ENCODE measurements around the gene MRPL55.

The MRPL55 gene

GRCh38 chr1:228081578-228082213 lies 27.4 kb downstream of the MRPL55 start:
- Mint-ChIP-seq H3K9me3 (no peaks in the 10 kb centered on the region), H3K4me3 (peak overlapping the region; percentile 94), H3K4me1 (peaks cover 72% of the 10 kb centered on the region), H3K27ac (peak overlapping the region; percentile 93), H3K27me3 (no peaks in the 10 kb centered on the region), H3K36me3 (no peaks in the 10 kb centered on the region)
- peak; percentile 48 for ATAC-seq

- Mint-ChIP-seq H3K9me3 (no peaks in the 10 kb centered on the region), H3K4me3 (peak overlapping the region; percentile 94), H3K36me3 (no peaks in the 10 kb centered on the region), H3K27ac (peak overlapping the region; percentile 93), H3K27me3 (no peaks in the 10 kb centered on the region), H3K4me1 (peaks cover 67% of the 10 kb centered on the region)
- no peak for ATAC-seq
These were observed 28.0 kb downstream of the MRPL55 start for GRCh38 chr1:228081144-228081543.

- Mint-ChIP-seq H3K4me1 (peaks cover 53% of the 10 kb centered on the region), H3K4me3 (no peak overlapping the region), H3K36me3 (no peaks in the 10 kb centered on the region), H3K27ac (no peak overlapping the region), H3K27me3 (no peaks in the 10 kb centered on the region), H3K9me3 (no peaks in the 10 kb centered on the region)
- no peak for ATAC-seq
These were observed 29.4 kb downstream of the MRPL55 start for GRCh38 chr1:228079601-228080263.

GRCh38 chr1:228079013-228079412 lies 30.1 kb downstream of the MRPL55 start:
- no peaks in the 10 kb centered on the region for H3K9me3 Mint-ChIP-seq
- no peak overlapping the region for H3K27ac Mint-ChIP-seq
- H3K4me1 Mint-ChIP-seq, result peaks cover 50% of the 10 kb centered on the region
- H3K27me3 Mint-ChIP-seq, result no peaks in the 10 kb centered on the region
- no peak overlapping the region for H3K4me3 Mint-ChIP-seq
- H3K36me3 Mint-ChIP-seq, result no peaks in the 10 kb centered on the region
- no peak for ATAC-seq

- H3K27me3 Mint-ChIP-seq, result no peaks in the 10 kb centered on the region
These were observed 31.4 kb downstream of the MRPL55 start for GRCh38 chr1:228077565-228078330.

GRCh38 chr1:228076796-228077430 lies 32.2 kb downstream of the MRPL55 start:
- H3K36me3 Mint-ChIP-seq, result no peaks in the 10 kb centered on the region
- ATAC-seq, result no peak
- no peak overlapping the region for H3K4me3 Mint-ChIP-seq
- no peak overlapping the region for H3K27ac Mint-ChIP-seq
- H3K27me3 Mint-ChIP-seq, result no peaks in the 10 kb centered on the region
- H3K4me1 Mint-ChIP-seq, result peaks cover 56% of the 10 kb centered on the region
- H3K9me3 Mint-ChIP-seq, result no peaks in the 10 kb centered on the region

More at GRCh38 chr1:228077565-228078330, 31.4 kb downstream of the MRPL55 start:
- no peaks in the 10 kb centered on the region for H3K36me3 Mint-ChIP-seq
- ATAC-seq, result no peak
- no peaks in the 10 kb centered on the region for H3K9me3 Mint-ChIP-seq
- peaks cover 52% of the 10 kb centered on the region for H3K4me1 Mint-ChIP-seq
- H3K4me3 Mint-ChIP-seq, result no peak overlapping the region
- H3K27ac Mint-ChIP-seq, result no peak overlapping the region

GRCh38 chr1:228075801-228076271 lies 33.3 kb downstream of the MRPL55 start:
- no peak overlapping the region for H3K4me3 Mint-ChIP-seq
- H3K9me3 Mint-ChIP-seq, result no peaks in the 10 kb centered on the region
- ATAC-seq, result no peak
- no peaks in the 10 kb centered on the region for H3K36me3 Mint-ChIP-seq
- H3K27me3 Mint-ChIP-seq, result no peaks in the 10 kb centered on the region
- peaks cover 48% of the 10 kb centered on the region for H3K4me1 Mint-ChIP-seq
- H3K27ac Mint-ChIP-seq, result no peak overlapping the region

GRCh38 chr1:228074954-228075730 lies 34.0 kb downstream of the MRPL55 start:
- Mint-ChIP-seq H3K36me3 (no peaks in the 10 kb centered on the region), H3K27me3 (no peaks in the 10 kb centered on the region), H3K4me1 (peaks cover 45% of the 10 kb centered on the region), H3K4me3 (no peak overlapping the region), H3K27ac (no peak overlapping the region), H3K9me3 (no peaks in the 10 kb centered on the region)
- no peak for ATAC-seq

GRCh38 chr1:228073857-228074545 lies 35.1 kb downstream of the MRPL55 start:
- no peaks in the 10 kb centered on the region for H3K36me3 Mint-ChIP-seq
- no peak overlapping the region for H3K4me3 Mint-ChIP-seq
- ATAC-seq, result no peak
- H3K9me3 Mint-ChIP-seq, result no peaks in the 10 kb centered on the region
- no peak overlapping the region for H3K27ac Mint-ChIP-seq
- no peaks in the 10 kb centered on the region for H3K27me3 Mint-ChIP-seq
- peaks cover 36% of the 10 kb centered on the region for H3K4me1 Mint-ChIP-seq

GRCh38 chr1:228073061-228073856 lies 35.8 kb downstream of the MRPL55 start:
- peak; percentile 17 for ATAC-seq
- Mint-ChIP-seq H3K36me3 (no peaks in the 10 kb centered on the region), H3K4me1 (peaks cover 32% of the 10 kb centered on the region), H3K4me3 (no peak overlapping the region), H3K9me3 (no peaks in the 10 kb centered on the region), H3K27me3 (peaks cover 5% of the 10 kb centered on the region), H3K27ac (no peak overlapping the region)

GRCh38 chr1:228072658-228073043 lies 36.4 kb downstream of the MRPL55 start:
- Mint-ChIP-seq H3K9me3 (no peaks in the 10 kb centered on the region), H3K4me3 (no peak overlapping the region), H3K4me1 (peaks cover 28% of the 10 kb centered on the region), H3K36me3 (no peaks in the 10 kb centered on the region), H3K27me3 (peaks cover 11% of the 10 kb centered on the region), H3K27ac (no peak overlapping the region)
- ATAC-seq, result peak; percentile 14

- ATAC-seq, result peak; percentile 10
- Mint-ChIP-seq H3K27ac (no peak overlapping the region), H3K4me3 (no peak overlapping the region), H3K27me3 (peaks cover 17% of the 10 kb centered on the region), H3K36me3 (no peaks in the 10 kb centered on the region), H3K4me1 (peaks cover 22% of the 10 kb centered on the region), H3K9me3 (no peaks in the 10 kb centered on the region)
These were observed 37.1 kb downstream of the MRPL55 start for GRCh38 chr1:228071839-228072657.

- H3K36me3 Mint-ChIP-seq, result no peaks in the 10 kb centered on the region
- no peak overlapping the region for H3K27ac Mint-ChIP-seq
- no peak overlapping the region for H3K4me3 Mint-ChIP-seq
- peaks cover 21% of the 10 kb centered on the region for H3K4me1 Mint-ChIP-seq
- no peaks in the 10 kb centered on the region for H3K9me3 Mint-ChIP-seq
- H3K27me3 Mint-ChIP-seq, result peaks cover 29% of the 10 kb centered on the region
- no peak for ATAC-seq
These were observed 38.2 kb downstream of the MRPL55 start for GRCh38 chr1:228070851-228071250.
